OCI-LY3 (cell line): ENCODE results near the gene MAOB.

Source experiments
- H2AFZ ChIP-seq: fragments of 200-600, 300-600 bp; shearing (Covaris generic); 2 replicates; pipeline ENCODE4 v1.6.0; 2014; ENCODE audit warnings: antibody characterized with exemption, low read depth, low read length
- H3K27ac ChIP-seq: fragments of 200-600, 300-600 bp; sonication (generic); 2 replicates; pipeline ENCODE4 v1.5.1; 2014; ENCODE audit warnings: mild to moderate bottlenecking, low read length, moderate library complexity, mixed read lengths
- H3K27me3 ChIP-seq: fragments of 200-600, 300-600 bp; sonication (generic); 2 replicates; pipeline ENCODE4 v1.6.1; 2014; ENCODE audit warnings: low read depth, low read length, mixed read lengths
- H3K36me3 ChIP-seq: fragments of 200-600, 300-600 bp; sonication (generic); replicated peaks from 2 replicates; pipeline ENCODE3; 2014; ENCODE audit warnings: low read depth, low read length, mixed read lengths
- H3K4me1 ChIP-seq: fragments of 300-600, 200-600 bp; sonication (generic); 2 replicates; pipeline ENCODE4 v1.6.1; 2014; ENCODE audit warnings: low read length, mixed read lengths
- H3K4me2 ChIP-seq: fragments of 200-600, 300-600 bp; sonication (generic); 2 replicates; pipeline ENCODE4 v1.6.1; 2014; ENCODE audit warnings: low read length, mixed read lengths
- H3K4me3 ChIP-seq: fragments of 300-600, 200-600 bp; sonication (generic); 2 replicates; pipeline ENCODE4 v1.5.1; 2014; ENCODE audit warnings: antibody characterized with exemption, mild to moderate bottlenecking, low read length, moderate library complexity
- H3K79me2 ChIP-seq: fragments of 300-600, 200-600 bp; shearing (Covaris generic); 2 replicates; pipeline ENCODE4 v1.6.1; 2014; ENCODE audit warnings: mild to moderate bottlenecking, low read length, mixed read lengths
- H3K9ac ChIP-seq: fragments of 300-600, 200-600 bp; shearing (Covaris generic); 2 replicates; pipeline ENCODE4 v1.6.0; 2014; ENCODE audit warnings: mild to moderate bottlenecking, low read length, moderate library complexity
- H3K9me3 ChIP-seq: fragments of 200-600, 300-600 bp; shearing (Covaris generic); 2 replicates; pipeline ENCODE4 v1.6.1; 2014; ENCODE audit warnings: low read length, mixed read lengths; ENCODE audit not compliant: insufficient read depth
- H4K20me1 ChIP-seq: fragments of 200-600, 300-600 bp; sonication (generic); 2 replicates; pipeline ENCODE4 v1.6.1; 2016; ENCODE audit warnings: low read length, mixed read lengths; ENCODE audit not compliant: insufficient read depth
- CTCF ChIP-seq: fragments of 200-600, 300-600 bp; sonication (generic); IDR thresholded peaks from 2 replicates; pipeline ENCODE4 v1.5.1; 2014; ENCODE audit warnings: antibody characterized with exemption, low read length, low read depth
- EZH2phosphoT487 ChIP-seq: fragments of 200-600 bp; shearing (Covaris generic); IDR thresholded peaks from 2 replicates; pipeline ENCODE4 v1.6.1; 2018; ENCODE audit warnings: antibody characterized with exemption, mixed run types, low read depth

Gene MAOB

GRCh38 chrX:43785930-43786591 is 96.2 kb downstream of the MAOB start:
- Histone ChIP-seq H3K4me1 (no peaks in the 10 kb centered on the region), H3K79me2 (no peaks in the 10 kb centered on the region), H4K20me1 (no peaks in the 10 kb centered on the region), H2AFZ (no peak overlapping the region), H3K9ac (no peak overlapping the region), H3K36me3 (no peaks in the 10 kb centered on the region), H3K27ac (no peak overlapping the region), H3K27me3 (no peaks in the 10 kb centered on the region), H3K9me3 (no peaks in the 10 kb centered on the region), H3K4me3 (no peak overlapping the region), H3K4me2 (no peak overlapping the region)
- TF ChIP-seq EZH2phosphoT487 (no peak), CTCF (no peak)

GRCh38 chrX:43758044-43758443 is 124.2 kb downstream of the MAOB start:
- Histone ChIP-seq H3K9me3 (no peaks in the 10 kb centered on the region), H3K79me2 (no peaks in the 10 kb centered on the region), H3K4me3 (no peak overlapping the region), H3K27ac (no peak overlapping the region), H2AFZ (no peak overlapping the region), H3K4me1 (no peaks in the 10 kb centered on the region), H3K9ac (no peak overlapping the region), H3K27me3 (no peaks in the 10 kb centered on the region), H3K4me2 (no peak overlapping the region), H3K36me3 (no peaks in the 10 kb centered on the region), H4K20me1 (no peaks in the 10 kb centered on the region)
- no peak for TF ChIP-seq EZH2phosphoT487
- no peak for TF ChIP-seq CTCF

GRCh38 chrX:43756076-43756475 is 126.2 kb downstream of the MAOB start:
- Histone ChIP-seq H3K79me2 (no peaks in the 10 kb centered on the region), H2AFZ (no peak overlapping the region), H3K36me3 (no peaks in the 10 kb centered on the region), H3K9me3 (no peaks in the 10 kb centered on the region), H3K27me3 (no peaks in the 10 kb centered on the region), H3K27ac (no peak overlapping the region), H3K9ac (no peak overlapping the region), H3K4me1 (no peaks in the 10 kb centered on the region), H3K4me3 (no peak overlapping the region), H3K4me2 (no peak overlapping the region), H4K20me1 (no peaks in the 10 kb centered on the region)
- TF ChIP-seq CTCF = no peak

GRCh38 chrX:43753637-43754036 is 128.6 kb downstream of the MAOB start:
- H3K36me3 ChIP-seq = no peaks in the 10 kb centered on the region
- TF ChIP-seq CTCF = no peak
- no peak for TF ChIP-seq EZH2phosphoT487
- no peak overlapping the region for H3K27ac ChIP-seq

More at GRCh38 chrX:43753637-43754036, 128.6 kb downstream of the MAOB start:
- Histone ChIP-seq H3K27me3 (no peaks in the 10 kb centered on the region), H2AFZ (no peak overlapping the region), H3K79me2 (no peaks in the 10 kb centered on the region), H3K4me3 (no peak overlapping the region), H4K20me1 (no peaks in the 10 kb centered on the region), H3K4me2 (no peak overlapping the region), H3K9me3 (no peaks in the 10 kb centered on the region), H3K9ac (no peak overlapping the region), H3K4me1 (peaks cover 2% of the 10 kb centered on the region; the same call in 1 of the 2 replicates)
